ENCODE measurements around the gene TRERF1.

The TRERF1 gene

GRCh38 chr6:42268835-42269204, 182.9 kb downstream of the TRERF1 start:
- DNase-seq, result no peak

GRCh38 chr6:42268016-42268834, 183.5 kb downstream of the TRERF1 start:
- DNase-seq, result no peak

GRCh38 chr6:42266538-42266937, 185.2 kb downstream of the TRERF1 start:
- DNase-seq, result no peak

- no peak for DNase-seq
These were observed 186.8 kb downstream of the TRERF1 start for GRCh38 chr6:42264852-42265390.

- no peak for DNase-seq
These were observed 187.4 kb downstream of the TRERF1 start for GRCh38 chr6:42264162-42264851.

- no peak for DNase-seq
These were observed 188.5 kb downstream of the TRERF1 start for GRCh38 chr6:42263165-42263728.

- DNase-seq, result no peak
These were observed 190.8 kb downstream of the TRERF1 start for GRCh38 chr6:42260972-42261371.

- no peak for DNase-seq
These were observed 191.3 kb downstream of the TRERF1 start for GRCh38 chr6:42260396-42260888.

GRCh38 chr6:42259841-42260395, 191.8 kb downstream of the TRERF1 start:
- DNase-seq, result no peak

- DNase-seq, result no peak
These were observed 192.4 kb downstream of the TRERF1 start for GRCh38 chr6:42259286-42259685.

GRCh38 chr6:42257614-42258013, 194.1 kb downstream of the TRERF1 start:
- no peak for DNase-seq

GRCh38 chr6:42257063-42257462, 194.7 kb downstream of the TRERF1 start:
- DNase-seq, result no peak

- no peak for DNase-seq
These were observed 196.7 kb downstream of the TRERF1 start for GRCh38 chr6:42255050-42255449.

- DNase-seq, result no peak
These were observed 197.2 kb downstream of the TRERF1 start for GRCh38 chr6:42254505-42254904.

- DNase-seq, result peak; percentile 18 to 37
These were observed 199.7 kb downstream of the TRERF1 start for GRCh38 chr6:42251911-42252637.

- DNase-seq, result no peak
These were observed 200.2 kb downstream of the TRERF1 start for GRCh38 chr6:42251500-42251899.

- DNase-seq, result no peak
These were observed 201.3 kb downstream of the TRERF1 start for GRCh38 chr6:42250274-42250931.

GRCh38 chr6:42249279-42249678, 202.4 kb downstream of the TRERF1 start:
- peak; percentile 31 to 53 for DNase-seq

GRCh38 chr6:42243046-42243445, 208.7 kb downstream of the TRERF1 start:
- no peak for DNase-seq

- no peak for DNase-seq
These were observed 209.8 kb downstream of the TRERF1 start for GRCh38 chr6:42241915-42242314.

GRCh38 chr6:42239736-42240375, 211.9 kb downstream of the TRERF1 start:
- DNase-seq, result no peak

Measured in inflammatory macrophage (primary cell).